A549 (cell line): Measurements from ENCODE around the gene ORAI1. TPM values are rescaled to one million over a fixed set of nuclear protein-coding genes. Genes with fewer than 3 reads are reported as not detected.
A peak's percentile ranks its signal among the peaks of the same experiment; 100 is the strongest.

Source experiments
- ATAC-seq, 2 experiments: fragments of 200-7000 bp in 1 of 2; fragments of >200 bp in 1 of 2; cut with Nextera tagmentation in 1 of 2; cut with Tn5 transposase in 1 of 2; 3 replicates each; pipeline versions ENCODE4 v1.8.0 to v1.9.1; 2018 to 2020; ENCODE audit warnings: mild to moderate bottlenecking in 1 of 2, moderate library complexity in 1 of 2
- CTCF ChIA-PET: fragments of 300-600 bp; sonication (Branson Sonifier 250); formaldehyde crosslinking; extraction: SDS; loops from one replicate; lab custom pipeline; 2021; ENCODE audit warnings: antibody characterized with exemption, inconsistent platforms; lab: Yijun Ruan, JAX
- POLR2A ChIA-PET: fragments of 350-600 bp; formaldehyde crosslinking; extraction: SDS; loops from one replicate; lab custom pipeline; 2021; ENCODE audit warnings: antibody characterized with exemption, inconsistent platforms; lab: Yijun Ruan, JAX
- DNase-seq, 2 experiments: peaks; one replicate each; pipeline versions ENCODE4 v3.0.0 to v3.0.0-alpha.2; 2011 to 2016; ENCODE audit warnings: low read depth in 1 of 2, low spot score in 1 of 2
- FAIRE-seq: peaks from 2 replicates; lab custom pipeline; 2011; peaks lifted over from hg19 to GRCh38; lab: Jason Lieb, UNC
- H3K27ac ChIP-seq, 2 experiments: fragments of >200 bp; sonication (Bioruptor Twin); formaldehyde crosslinking; 3 replicates each; pipeline ENCODE4 v1.5.1; 2016 to 2017
- H3K4me1 ChIP-seq: fragments of >200 bp; sonication (Bioruptor Twin); formaldehyde crosslinking; 3 replicates; pipeline ENCODE4 v1.6.1; 2016
- H3K4me2 ChIP-seq: fragments of >200 bp; sonication (Bioruptor Twin); formaldehyde crosslinking; 3 replicates; pipeline ENCODE4 v1.6.1; 2016
- H3K4me3 ChIP-seq: fragments of >200 bp; sonication (Bioruptor Twin); formaldehyde crosslinking; 3 replicates; pipeline ENCODE4 v1.5.1; 2016
- H3K9me3 ChIP-seq: fragments of >200 bp; sonication (Bioruptor Twin); formaldehyde crosslinking; 3 replicates; pipeline ENCODE4 v1.6.1; 2016
- BCL3 ChIP-seq: fragments of >200 bp; sonication (Bioruptor Twin); formaldehyde crosslinking; IDR thresholded peaks from 3 replicates; pipeline ENCODE4 v1.6.1; 2016
- CBX2 ChIP-seq: fragments of 200-600 bp; sonication (generic); IDR thresholded peaks from 2 replicates; pipeline ENCODE4 v1.6.1; 2016; ENCODE audit warnings: low read depth, mild to moderate bottlenecking, borderline replicate concordance
- CHD4 ChIP-seq: fragments of 200-600 bp; sonication (generic); IDR thresholded peaks from 2 replicates; pipeline ENCODE4 v1.6.1; 2016; ENCODE audit warnings: antibody characterized with exemption, mild to moderate bottlenecking, borderline replicate concordance
- EHMT2 ChIP-seq: fragments of 200-600 bp; sonication (generic); IDR thresholded peaks from 2 replicates; pipeline ENCODE4 v1.6.1; 2016; ENCODE audit warnings: antibody characterized with exemption, low read depth, mild to moderate bottlenecking, moderate library complexity
- HES2 ChIP-seq: fragments of >200 bp; sonication (Bioruptor Twin); formaldehyde crosslinking; IDR thresholded peaks from 2 replicates; pipeline ENCODE4 v1.6.1; 2016
- HOXB13 ChIP-seq: fragments of 250-450 bp; sonication (Bioruptor Pico); IDR thresholded peaks from 2 replicates; pipeline ENCODE4 v1.5.0; 2020; ENCODE audit warnings: low read depth, mild to moderate bottlenecking, moderate library complexity
- JUN ChIP-seq, 2 experiments: fragments of >200 bp; sonication (Bioruptor Twin); formaldehyde crosslinking; IDR thresholded peaks; 2 replicates in 1 of 2; 3 replicates in 1 of 2; pipeline ENCODE4 v1.6.1; 2016 to 2017
- JUNB ChIP-seq: fragments of >200 bp; sonication (Bioruptor Twin); formaldehyde crosslinking; IDR thresholded peaks from 2 replicates; pipeline ENCODE4 v1.6.1; 2016
- KDM1A ChIP-seq: fragments of 200-600 bp; sonication (generic); IDR thresholded peaks from 2 replicates; pipeline ENCODE4 v1.6.1; 2016; ENCODE audit warnings: low read depth, mild to moderate bottlenecking
- MYC ChIP-seq: IDR thresholded peaks from 2 replicates; pipeline ENCODE4 v1.6.1; 2012; ENCODE audit warnings: mild to moderate bottlenecking, inconsistent platforms, low read length, improper control_type of control experiment, borderline replicate concordance
- NFE2L2 ChIP-seq: fragments of 150-350 bp; conservative IDR thresholded peaks from 2 replicates; pipeline ENCODE4 v1.6.1; 2014; ENCODE audit warnings: low read length
- NR3C1 ChIP-seq: fragments of >200 bp; sonication (Bioruptor Twin); formaldehyde crosslinking; IDR thresholded peaks from 3 replicates; pipeline ENCODE4 v1.6.1; 2017
- PBX3 ChIP-seq: IDR thresholded peaks from 2 replicates; pipeline ENCODE4 v1.6.1; 2012
- POLR2A ChIP-seq: IDR thresholded peaks from 2 replicates; pipeline ENCODE4 v1.6.1; 2012; ENCODE audit warnings: mild to moderate bottlenecking, low read length
- RAD21 ChIP-seq, 2 experiments: fragments of >200 bp in 1 of 2; sonication (Bioruptor Twin) in 1 of 2; formaldehyde crosslinking in 1 of 2; IDR thresholded peaks in 1 of 2; conservative IDR thresholded peaks in 1 of 2; 2 replicates in 1 of 2; 3 replicates in 1 of 2; pipeline ENCODE4 v1.6.1; 2012 to 2018; ENCODE audit warnings: inconsistent platforms in 1 of 2
- RARB ChIP-seq: fragments of 250-450 bp; sonication (Bioruptor Pico); IDR thresholded peaks from 2 replicates; pipeline ENCODE4 v1.8.0; 2021; ENCODE audit warnings: mild to moderate bottlenecking, moderate library complexity
- RNF2 ChIP-seq: fragments of 200-600 bp; sonication (generic); IDR thresholded peaks from 2 replicates; pipeline ENCODE4 v1.6.1; 2016; ENCODE audit warnings: low read depth, mild to moderate bottlenecking, antibody characterized with exemption, moderate library complexity, borderline replicate concordance
- TFCP2L1 ChIP-seq: fragments of 250-450 bp; sonication (Bioruptor Pico); IDR thresholded peaks from 2 replicates; pipeline ENCODE4 v1.5.0; 2021; ENCODE audit warnings: mild to moderate bottlenecking
- WGBS: methylation state at CpG from one replicate; pipeline ENCODE4 v1.1.6; 2017; ENCODE audit errors: missing lambda C conversion rate; 5-methylcytosine and 5-hydroxymethylcytosine counted together
- polyA plus RNA-seq, 4 experiments: library from polyadenylated mRNA; depleted of rRNA in 3 of 4; stranded (reverse); fragments of >200 nt; fragmentation: RNase III in 1 of 4; extraction: RNeasy Plus Mini Kit Qiagen cat#74134 plus additional on column Dnase treatment in 1 of 4; gene quantifications; 2 replicates in 3 of 4; 3 replicates in 1 of 4; pipeline ENCODE4 v1.2.3, GENCODE V29; 2011 to 2017

The ORAI1 gene
- polyA plus RNA-seq, 2 of the 4 experiments (the other 2 are of a cell fraction): 18.7 to 22.1 TPM

- Histone ChIP-seq H3K4me1 (peaks cover 9% of the 10 kb centered on the region; the same call in 2 of the 3 replicates), H3K9me3 (no peaks in the 10 kb centered on the region), H3K4me3 (no peak overlapping the region), H3K27ac (no peak overlapping the region), H3K4me2 (no peak overlapping the region)
- FAIRE-seq (no peak), DNase-seq (no peak), ATAC-seq (peak in 1 of 2 experiments; percentile 11; a peak in 1 of 6 replicates)
- whole genome bisulfite sequencing: 91% methylated on average over 7 of the region's 10 CpGs
- ChIA-PET POLR2A (interaction anchor here (1.4 kb wide), 1 partner anchor 11 kb away, joined by 5 read pairs; the partner anchor contains the start of gene ORAI1), CTCF (interaction anchor here (0.7 to 5.7 kb wide), 6 partner anchors 8 to 143 kb away, joined by 3 to 32 read pairs (median 4); partner anchors contain the start of gene ORAI1)
- TF ChIP-seq HOXB13 (no peak), JUN (IDR thresholded peaks at IDR 0.05) (no peak), CHD4 (no peak), PBX3 (no peak), NR3C1 (no peak), NFE2L2 (no peak), KDM1A (no peak), MYC (no peak), RAD21 (conservative IDR thresholded peaks at IDR 0.05 in 1 of 2, IDR thresholded peaks at IDR 0.05 in 1 of 2) (no peak), RNF2 (no peak), JUNB (no peak), EHMT2 (no peak), TFCP2L1 (CRISPR knock-in tag) (no peak), BCL3 (no peak), RARB (no peak)
These were observed 11.0 kb downstream of the ORAI1 start for GRCh38 chr12:121637231-121637914.

- ATAC-seq: no peak; a peak in 1 of 6 replicates
- TF ChIP-seq BCL3 (no peak), POLR2A (no peak), HES2 (no peak), CBX2 (no peak)
- Histone ChIP-seq H3K4me3 (no peak overlapping the region), H3K4me1 (no peaks in the 10 kb centered on the region), H3K27ac (no peak overlapping the region), H3K9me3 (no peaks in the 10 kb centered on the region), H3K4me2 (no peak overlapping the region)
- FAIRE-seq: no peak
- ChIA-PET CTCF (interaction anchor here (0.5 to 5.7 kb wide), 7 partner anchors 9 to 138 kb away, joined by 3 to 32 read pairs (median 4); partner anchors contain the start of genes MORN3 and ORAI1), POLR2A (interaction anchor here (0.6 to 1.4 kb wide), 2 partner anchors 12 to 185 kb away, joined by 4 to 5 read pairs; partner anchors contain the start of gene ORAI1)
- 92% methylated on average over 13 of the region's 14 CpGs for WGBS
- no peak for DNase-seq
These were observed 12.2 kb downstream of the ORAI1 start for GRCh38 chr12:121638298-121639202.
